Stomach (tissue), 9 donors: ENCODE data around the gene ERC2. TPM values are rescaled to one million over a fixed set of nuclear protein-coding genes. Genes with fewer than 3 reads are reported as not detected.

Source experiments
- DNase-seq, 2 donors: peaks; one replicate each; pipeline versions ENCODE4 v3.0.0 to v3.0.0-alpha.2; 2013 to 2019
- H3K27ac ChIP-seq, 5 donors: fragments of 200-600 bp in 4 of 5; sonication (generic) in 4 of 5; one replicate each; pipeline ENCODE4 v1.5.1; 2013 to 2019; ENCODE audit warnings: mild to moderate bottlenecking in 1 of 5, moderate library complexity in 1 of 5
- H3K27me3 ChIP-seq, 3 donors: fragments of 200-600 bp; sonication (generic); one replicate each; pipeline ENCODE4 v1.5.1; 2017 to 2019; ENCODE audit warnings: mixed run types in 1 of 3
- H3K36me3 ChIP-seq, 4 donors: fragments of 200-600 bp; sonication (generic); 1 replicate in 3 of 4; 2 replicates in 1 of 4; pipeline ENCODE4 v1.5.1; 2016 to 2019
- H3K4me1 ChIP-seq, 4 donors: fragments of 200-600 bp; sonication (generic); one replicate each; pipeline ENCODE4 v1.5.1; 2016 to 2019
- H3K4me3 ChIP-seq, 4 donors: fragments of 200-600 bp; sonication (generic) in 3 of 4; one replicate each; pipeline ENCODE4 v1.5.1; 2016 to 2019; ENCODE audit warnings: mild to moderate bottlenecking in 1 of 4
- H3K9me3 ChIP-seq, 4 donors: fragments of 200-600 bp; sonication (generic); one replicate each; pipeline ENCODE4 v1.5.1; 2016 to 2019
- CTCF ChIP-seq, 7 experiments: fragments of 450-650 bp in 4 of 7; fragments of 200-600 bp in 3 of 7; sonication (generic) in 3 of 7; IDR thresholded peaks; one replicate each; pipeline ENCODE4 v1.5.1; 2016 to 2019; ENCODE audit warnings: antibody characterized with exemption in 7 of 7, control low read depth in 2 of 7, mild to moderate bottlenecking in 1 of 7
- EP300 ChIP-seq: sonication (generic); formaldehyde crosslinking; IDR thresholded peaks from one replicate; pipeline ENCODE4 v1.6.1; 2017; ENCODE audit warnings: antibody characterized with exemption
- POLR2A ChIP-seq, 4 donors: fragments of 450-650 bp; IDR thresholded peaks; one replicate each; pipeline ENCODE4 v1.6.1; 2016; ENCODE audit warnings: antibody characterized with exemption in 4 of 4, control low read depth in 2 of 4, mild to moderate bottlenecking in 1 of 4, moderate library complexity in 1 of 4
- POLR2AphosphoS5 ChIP-seq, 3 donors: sonication (generic); formaldehyde crosslinking; IDR thresholded peaks; one replicate each; pipeline ENCODE4 v1.6.1; 2016; ENCODE audit warnings: antibody characterized with exemption in 3 of 3
- WGBS, 5 donors: extraction: QIAGEN DNeasy Blood & Tissue Kit in 3 of 5; methylation state at CpG; one replicate each; pipeline versions ENCODE4 v1.1.5 to v1.1.7; 2013 to 2018; 5-methylcytosine and 5-hydroxymethylcytosine counted together
- intact Hi-C: fragments of 100-400 bp; cut with DNase I; formaldehyde crosslinking; loops from one replicate; pipeline ENCODE4 v1.15.1; 2023; ENCODE audit warnings: low total_unique reads
- polyA plus RNA-seq, 3 donors: library from polyadenylated mRNA; stranded (reverse); fragments of 200-250 nt; gene quantifications; one replicate each; pipeline ENCODE4 v1.2.3, GENCODE V29; 2013
- total RNA-seq, 5 donors: library from RNA; depleted of rRNA; stranded (reverse); fragments of >200 nt; gene quantifications; one replicate each; pipeline versions ENCODE4 v1.1.0 to v1.2.3, GENCODE V29; 2014 to 2016
- donor health status: healthy with polysubstance abuse.
- donor health status: Bipolar disorder and iron deficiency.
- donor health status: healthy.

ERC2 gene
- total and polyA plus RNA-seq, 8 donors, result 0.43 to 3.1 (median 1.3) TPM; not detected in 2

- 47 to 66% (median 58%) methylated on average over 6 of the region's 6 CpGs for WGBS, 5 donors
- no peak for DNase-seq
- no peaks in the 10 kb centered on the region for H3K9me3 ChIP-seq
- H3K27me3 ChIP-seq, result no peaks in the 10 kb centered on the region
- H3K4me3 ChIP-seq, result no peak overlapping the region
- no peaks in the 10 kb centered on the region for H3K36me3 ChIP-seq
- no peaks in the 10 kb centered on the region for H3K4me1 ChIP-seq
- no peak overlapping the region for H3K27ac ChIP-seq
- TF ChIP-seq POLR2AphosphoS5 (IDR thresholded peaks at IDR 0.05) (no peak), EP300 (no peak), CTCF (IDR thresholded peaks at IDR 0.05) (no peak), POLR2A (IDR thresholded peaks at IDR 0.05) (no peak)
- intact Hi-C loops, result no loop called here
These were observed 641.4 kb downstream of the ERC2 start for GRCh38 chr3:55826731-55827496.

GRCh38 chr3:55826097-55826496, 642.2 kb downstream of the ERC2 start:
- TF ChIP-seq EP300 (no peak), POLR2AphosphoS5 (IDR thresholded peaks at IDR 0.05) (no peak), POLR2A (IDR thresholded peaks at IDR 0.05) (no peak), CTCF (IDR thresholded peaks at IDR 0.05) (no peak)
- H3K9me3 ChIP-seq, result no peaks in the 10 kb centered on the region
- H3K4me1 ChIP-seq, result no peaks in the 10 kb centered on the region
- H3K4me3 ChIP-seq, result no peak overlapping the region
- DNase-seq, result no peak
- intact Hi-C loops, result no loop called here
- H3K27me3 ChIP-seq, result no peaks in the 10 kb centered on the region
- no peaks in the 10 kb centered on the region for H3K36me3 ChIP-seq
- no peak overlapping the region for H3K27ac ChIP-seq

GRCh38 chr3:55824406-55824805, 643.9 kb downstream of the ERC2 start:
- Histone ChIP-seq H3K4me3 (no peak overlapping the region), H3K9me3 (no peaks in the 10 kb centered on the region), H3K27ac (no peak overlapping the region), H3K27me3 (no peaks in the 10 kb centered on the region), H3K36me3 (no peaks in the 10 kb centered on the region), H3K4me1 (no peaks in the 10 kb centered on the region)
- intact Hi-C loops, result no loop called here
- DNase-seq, result no peak
- TF ChIP-seq POLR2AphosphoS5 (IDR thresholded peaks at IDR 0.05) (no peak), EP300 (no peak), CTCF (IDR thresholded peaks at IDR 0.05) (no peak), POLR2A (IDR thresholded peaks at IDR 0.05) (no peak)

GRCh38 chr3:55823829-55824228, 644.4 kb downstream of the ERC2 start:
- no peak overlapping the region for H3K27ac ChIP-seq
- intact Hi-C loops, result no loop called here
- H3K4me1 ChIP-seq, result no peaks in the 10 kb centered on the region
- 94 to 100% (median 100%) methylated on average over 1 of the region's 1 CpG for WGBS, 5 donors
- no peak for TF ChIP-seq POLR2A (IDR thresholded peaks at IDR 0.05)
- TF ChIP-seq EP300, result no peak
- TF ChIP-seq POLR2AphosphoS5 (IDR thresholded peaks at IDR 0.05), result no peak
- no peak for TF ChIP-seq CTCF (IDR thresholded peaks at IDR 0.05)
- no peak overlapping the region for H3K4me3 ChIP-seq
- H3K27me3 ChIP-seq, result no peaks in the 10 kb centered on the region
- no peaks in the 10 kb centered on the region for H3K36me3 ChIP-seq
- no peaks in the 10 kb centered on the region for H3K9me3 ChIP-seq
- DNase-seq, result no peak
